K562 (cell line): Measurements from ENCODE around the gene FOSL1. TPM values are rescaled to one million over a fixed set of nuclear protein-coding genes. Genes with fewer than 3 reads are reported as not detected.
A peak's percentile ranks its signal among the peaks of the same experiment; 100 is the strongest.

ENCODE experiments used
- EWSR1 ChIP-seq: fragments of 450-650 bp; IDR thresholded peaks from 2 replicates; pipeline ENCODE4 v1.6.1; 2018; ENCODE audit warnings: borderline replicate concordance, mild to moderate bottlenecking, low read depth, moderate library complexity; ENCODE audit not compliant: partially characterized antibody
- GATAD2B ChIP-seq: fragments of 450-650 bp; IDR thresholded peaks from 2 replicates; pipeline ENCODE4 v1.6.1; 2017; ENCODE audit warnings: mild to moderate bottlenecking, borderline replicate concordance
- MAFG ChIP-seq: fragments of 450-650 bp; conservative IDR thresholded peaks from 2 replicates; pipeline ENCODE4 v1.6.1; 2016; ENCODE audit warnings: missing genetic modification characterization, missing compliant biosample characterization
- MGA ChIP-seq: fragments of 450-650 bp; IDR thresholded peaks from 2 replicates; pipeline ENCODE4 v1.6.1; 2016; ENCODE audit warnings: mild to moderate bottlenecking, moderate library complexity
- PCBP1 ChIP-seq: fragments of 200-400 bp; formaldehyde crosslinking; IDR thresholded peaks from 2 replicates; pipeline ENCODE4 v1.6.1; 2018; ENCODE audit warnings: mild to moderate bottlenecking, low read depth, low read length; ENCODE audit not compliant: poor library complexity, severe bottlenecking
- POLR2B ChIP-seq: fragments of 450-650 bp; IDR thresholded peaks from 2 replicates; pipeline ENCODE4 v1.6.1; 2018; ENCODE audit warnings: low read depth; ENCODE audit not compliant: partially characterized antibody
- TFAM ChIP-seq: fragments of 250-450 bp; sonication (Bioruptor Pico); conservative IDR thresholded peaks from 2 replicates; pipeline ENCODE4 v1.5.0; 2021; ENCODE audit warnings: mild to moderate bottlenecking, moderate library complexity
- TRIM25 ChIP-seq: fragments of 450-650 bp; IDR thresholded peaks from 2 replicates; pipeline ENCODE4 v1.7.0; 2016; ENCODE audit warnings: borderline replicate concordance
- XRCC4 ChIP-seq: IDR thresholded peaks from one replicate; pipeline ENCODE4 v1.6.1; 2011; ENCODE audit not compliant: insufficient read depth, insufficient read length; ENCODE audit errors: extremely low read depth
- ZNF212 ChIP-seq: fragments of 450-650 bp; formaldehyde crosslinking; IDR thresholded peaks from 2 replicates; pipeline ENCODE4 v1.4.0; 2020; ENCODE audit warnings: mild to moderate bottlenecking
- ZNF24 ChIP-seq: fragments of 450-650 bp; IDR thresholded peaks from 2 replicates; pipeline ENCODE4 v1.6.1; 2016
- polyA plus RNA-seq, 8 experiments: library from polyadenylated mRNA; depleted of rRNA in 4 of 8; stranded (reverse) in 5 of 8; unstranded in 3 of 8; fragments of >200 nt; fragmentation: Nextera tagmentation in 2 of 8; fragmentation: Illumina TruSeq in 1 of 8; extraction: Ambion mirVana in 2 of 8; extraction: Trizol in 1 of 8; gene quantifications; 2 replicates each; pipeline versions ENCODE4 v1.2.1 to v1.2.3, GENCODE V29; 2011 to 2014; ENCODE audit warnings: inconsistent platforms in 1 of 8, missing spikeins in 1 of 8
- total RNA-seq, 7 experiments: library from RNA; depleted of rRNA in 6 of 7; stranded (reverse); fragments of >200 nt in 6 of 7; fragmentation: Illumina TruSeq in 2 of 7; extraction: Trizol in 2 of 7; gene quantifications; 2 replicates each; pipeline versions ENCODE4 v1.2.1 to v1.2.3, GENCODE V29; 2011 to 2021; ENCODE audit warnings: low replicate concordance in 1 of 7

Gene FOSL1
- total and polyA plus RNA-seq, 9 of the 15 experiments (the other 6 are each of a cell fraction or from before 2014, with no cell fraction given), result 3.5 to 39.6 (median 10.0) TPM

GRCh38 chr11:65911682-65912568, 11.7 kb upstream of the FOSL1 start (continued):
- TF ChIP-seq MGA (peak; percentile 66), ZNF212 (CRISPR knock-in tag) (no peak), POLR2B (no peak), TFAM (CRISPR knock-in tag) (no peak), TRIM25 (no peak), MAFG (tag) (no peak), PCBP1 (no peak), ZNF24 (no peak), GATAD2B (0 out of 2 replicates have a peak, but pooled peaks have one; percentile 24), EWSR1 (no peak), XRCC4 (no peak)
